ENCODE measurements around the gene TP73.
"Not testable (repeated sequence)": the region's sequence is repeated elsewhere in the genome, so short reads cannot be mapped to it uniquely, and the experiment has no call there.

Gene TP73

DNA sequence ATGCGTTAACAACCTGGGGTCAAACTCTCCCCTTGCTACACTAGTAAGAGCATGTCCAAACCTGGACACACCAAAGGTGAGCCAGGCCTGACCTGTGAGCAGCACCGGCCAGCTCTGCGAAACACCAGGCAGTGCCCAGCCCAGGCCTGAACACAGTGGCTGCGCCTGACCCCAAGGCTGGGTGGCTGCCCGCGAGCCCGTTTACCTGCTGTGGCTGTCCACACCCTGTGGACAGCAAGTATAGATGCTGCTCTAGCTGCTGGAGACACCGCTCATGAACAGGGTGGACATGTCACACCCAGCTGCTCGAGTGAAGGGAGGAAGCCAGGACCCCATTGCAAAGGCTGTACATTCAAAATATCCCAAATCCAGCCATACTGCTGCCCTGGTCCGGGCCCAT, 92.3 kb downstream of the TP73 start:
- H3K4me1 ChIP-seq = peaks cover 44% of the 10 kb centered on the region
- H3K4me3 ChIP-seq = no peak overlapping the region
- no peaks in the 10 kb centered on the region for H3K9me3 ChIP-seq
- H4K20me1 ChIP-seq = peaks cover 48% of the 10 kb centered on the region
- H3K36me3 ChIP-seq = peaks cover 39% of the 10 kb centered on the region
- no peaks in the 10 kb centered on the region for H3K27me3 ChIP-seq
- no peak for TF ChIP-seq Cebpa-rat (IDR thresholded peaks at IDR 0.05)
- H3K9ac ChIP-seq = peak overlapping the region; percentile 45; the same call in 1 of the 2 replicates
- 0 out of 2 replicates have a peak overlapping the region, but pooled peaks have one; percentile 49 for H3K27ac ChIP-seq
- peak overlapping the region; percentile 99 for H3K4me2 ChIP-seq

DNA sequence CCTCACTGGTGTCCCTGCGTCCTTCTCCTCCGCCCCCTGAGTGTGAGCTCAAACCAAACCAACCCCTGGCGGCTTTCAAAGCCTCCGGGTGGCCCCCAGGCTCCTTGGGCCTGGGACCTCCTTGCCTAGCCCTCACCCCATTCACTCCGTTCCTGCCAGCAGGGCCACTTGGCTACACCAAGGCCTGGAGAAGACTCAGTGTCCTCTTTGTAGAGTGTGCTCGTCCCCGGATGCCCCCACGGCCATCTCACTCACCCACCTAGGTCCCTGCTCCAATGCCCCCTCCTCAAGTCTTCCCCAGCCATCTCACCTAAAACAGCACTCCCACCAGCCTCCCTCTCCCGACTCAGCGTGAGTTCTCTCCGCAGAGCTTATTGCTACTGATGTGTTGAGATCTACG, 92.8 kb downstream of the TP73 start:
- H3K27ac ChIP-seq = 0 out of 2 replicates have a peak overlapping the region, but pooled peaks have one; percentile 49
- no peaks in the 10 kb centered on the region for H3K9me3 ChIP-seq
- H3K27me3 ChIP-seq = no peaks in the 10 kb centered on the region
- peaks cover 44% of the 10 kb centered on the region for H3K4me1 ChIP-seq
- peak overlapping the region; percentile 45; the same call in 1 of the 2 replicates for H3K9ac ChIP-seq
- no peak for TF ChIP-seq Cebpa-rat (IDR thresholded peaks at IDR 0.05)
- H3K36me3 ChIP-seq = peaks cover 35% of the 10 kb centered on the region
- peak overlapping the region; percentile 99 for H3K4me2 ChIP-seq
- H4K20me1 ChIP-seq = peaks cover 48% of the 10 kb centered on the region
- no peak overlapping the region for H3K4me3 ChIP-seq

DNA sequence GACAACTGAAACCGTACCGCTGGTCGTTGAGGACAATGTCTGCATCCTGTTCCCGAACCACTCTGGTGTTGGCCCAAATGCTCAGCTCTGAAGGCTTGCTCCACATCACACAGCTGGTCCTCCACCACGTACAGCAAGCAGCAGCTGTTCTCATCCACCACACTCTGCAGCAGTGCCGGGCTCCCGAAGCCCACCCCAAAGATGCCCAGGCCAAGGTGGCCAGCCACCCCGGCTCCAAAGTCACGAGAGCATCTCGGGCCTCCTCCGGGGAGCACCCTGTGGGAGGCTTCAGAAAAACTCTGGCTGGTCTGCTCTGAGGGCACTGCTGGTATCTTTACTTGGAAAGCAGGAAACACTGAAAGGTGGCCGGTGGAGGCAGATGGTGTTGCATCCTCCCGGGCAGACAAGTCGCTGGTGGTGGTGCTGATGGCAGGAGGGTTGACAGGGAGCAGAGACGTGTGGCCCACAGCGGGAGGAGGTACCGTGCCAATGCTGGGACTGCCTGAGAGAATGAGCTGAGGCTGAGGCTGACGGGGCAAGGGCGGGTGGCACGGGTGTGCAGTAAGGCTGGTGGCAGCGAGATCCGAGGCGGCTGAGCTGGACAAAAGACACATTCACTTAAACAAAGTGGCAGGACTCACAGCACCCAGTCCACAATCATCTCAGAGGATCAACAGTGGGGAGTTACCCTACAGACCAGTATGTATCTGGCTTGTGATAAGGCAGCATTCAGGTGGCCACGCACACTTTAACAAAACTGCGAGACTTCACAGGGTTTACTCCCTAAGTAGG, 93.5 kb downstream of the TP73 start:
- peak overlapping the region; percentile 85; the same call in 1 of the 2 replicates for H3K9ac ChIP-seq

DNA sequence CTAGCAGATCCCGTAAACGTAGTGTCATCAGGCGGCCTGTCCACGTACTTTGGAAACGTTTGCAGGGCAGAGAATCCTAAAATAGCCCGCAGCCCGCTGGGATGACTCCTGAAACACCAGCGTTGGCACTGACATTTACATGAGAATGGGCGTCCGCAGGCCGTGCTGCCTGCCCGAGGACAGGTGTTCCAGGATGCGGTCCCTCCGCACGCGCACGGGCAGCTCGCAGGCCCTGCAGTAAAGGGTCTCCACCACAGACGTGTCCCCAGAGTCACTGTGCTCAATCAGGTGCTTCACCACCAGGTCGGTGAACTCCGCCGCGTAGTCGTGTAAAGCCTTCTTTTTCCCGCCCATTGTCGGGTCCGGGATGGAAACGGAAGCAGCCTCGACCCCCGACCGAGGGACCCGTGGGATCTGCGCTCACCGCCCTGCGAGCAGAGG, 94.1 kb downstream of the TP73 start:
- TF ChIP-seq Cebpa-rat (IDR thresholded peaks at IDR 0.05) = no peak
- H3K9me3 ChIP-seq = no peaks in the 10 kb centered on the region
- H3K27me3 ChIP-seq = no peaks in the 10 kb centered on the region
- H3K4me3 ChIP-seq = peak overlapping the region; percentile 90
- peak overlapping the region; percentile 99 for H3K4me2 ChIP-seq
- peak overlapping the region; percentile 83 for H3K27ac ChIP-seq
- peaks cover 21% of the 10 kb centered on the region for H3K36me3 ChIP-seq
- peak overlapping the region; percentile 85 for H3K9ac ChIP-seq
- H3K4me1 ChIP-seq = peaks cover 44% of the 10 kb centered on the region
- H4K20me1 ChIP-seq = peaks cover 46% of the 10 kb centered on the region

More for the DNA sequence above, 93.5 kb downstream of the TP73 start:
- Histone ChIP-seq H3K4me2 (peak overlapping the region; percentile 99), H3K4me3 (peak overlapping the region; percentile 90), H3K27ac (no peak overlapping the region), H3K27me3 (no peaks in the 10 kb centered on the region), H3K36me3 (peaks cover 28% of the 10 kb centered on the region), H4K20me1 (peaks cover 48% of the 10 kb centered on the region), H3K4me1 (peaks cover 44% of the 10 kb centered on the region), H3K9me3 (no peaks in the 10 kb centered on the region)
- TF ChIP-seq Cebpa-rat (IDR thresholded peaks at IDR 0.05) = no peak

DNA sequence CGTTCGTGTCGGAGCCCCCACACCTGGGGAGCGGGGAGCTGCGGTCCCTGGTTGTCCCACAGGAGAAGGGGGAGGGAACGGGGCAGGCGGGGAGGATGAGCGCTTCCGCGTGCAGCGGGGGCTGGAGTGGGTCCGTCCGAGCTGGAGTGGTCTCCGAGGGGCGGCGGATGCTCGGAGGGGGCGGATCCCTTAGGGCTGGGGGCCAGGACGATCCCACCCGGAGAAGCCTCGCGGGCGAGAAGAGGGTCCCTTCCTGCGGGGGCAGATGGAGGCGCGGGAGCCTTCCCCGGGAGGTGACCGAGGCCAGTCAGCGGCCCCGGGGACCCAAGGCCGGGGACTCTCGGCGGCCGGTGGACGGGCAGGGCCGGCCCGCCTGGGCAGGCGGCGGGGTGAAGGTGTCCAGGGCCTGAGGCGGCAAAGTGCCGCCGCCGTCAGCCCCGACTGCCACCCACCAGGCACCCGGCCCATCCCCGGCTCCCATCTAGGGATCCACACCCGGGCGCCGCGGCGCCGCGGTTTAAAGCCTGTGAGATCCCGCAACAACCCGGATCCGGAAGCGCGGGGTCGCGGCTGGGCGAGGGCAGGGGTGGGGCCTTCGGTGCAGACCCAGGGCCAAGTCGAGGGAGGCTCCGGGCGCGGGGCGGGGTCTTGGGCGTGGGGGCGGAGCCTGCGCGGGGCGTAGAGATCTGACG, 94.7 kb downstream of the TP73 start:
- Histone ChIP-seq H3K4me2 (peak overlapping the region; percentile 99), H3K4me1 (peaks cover 44% of the 10 kb centered on the region), H3K36me3 (peaks cover 16% of the 10 kb centered on the region), H3K27me3 (no peaks in the 10 kb centered on the region), H3K9me3 (no peaks in the 10 kb centered on the region), H4K20me1 (peaks cover 40% of the 10 kb centered on the region), H3K27ac (peak overlapping the region; percentile 83), H3K4me3 (peak overlapping the region; percentile 90), H3K9ac (peak overlapping the region; percentile 85)
- TF ChIP-seq Cebpa-rat (IDR thresholded peaks at IDR 0.05) = no peak

DNA sequence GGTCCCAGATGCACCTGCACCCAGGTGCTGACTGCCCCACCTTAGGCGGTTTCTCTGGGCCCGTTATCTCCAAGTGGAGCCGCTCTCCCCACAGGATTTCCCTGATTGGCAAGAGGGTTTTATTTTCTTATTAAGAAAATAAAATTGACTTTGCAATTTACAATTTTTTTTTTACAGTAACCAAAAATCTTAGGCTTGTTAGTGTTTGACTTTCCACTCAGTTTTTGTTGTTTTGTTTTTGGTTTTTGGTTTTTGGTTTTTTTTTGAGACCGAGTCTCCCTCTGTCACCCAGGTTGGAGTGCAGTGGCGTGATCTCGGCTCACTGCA, 95.2 kb downstream of the TP73 start:
- Histone ChIP-seq H3K27ac (no peak overlapping the region), H3K9ac (peak overlapping the region; percentile 85; the same call in 1 of the 2 replicates), H3K4me1 (peaks cover 44% of the 10 kb centered on the region), H3K9me3 (no peaks in the 10 kb centered on the region), H4K20me1 (peaks cover 40% of the 10 kb centered on the region), H3K4me2 (peak overlapping the region; percentile 99), H3K36me3 (peaks cover 11% of the 10 kb centered on the region), H3K4me3 (peak overlapping the region; percentile 90), H3K27me3 (no peaks in the 10 kb centered on the region)
- no peak for TF ChIP-seq Cebpa-rat (IDR thresholded peaks at IDR 0.05)

DNA sequence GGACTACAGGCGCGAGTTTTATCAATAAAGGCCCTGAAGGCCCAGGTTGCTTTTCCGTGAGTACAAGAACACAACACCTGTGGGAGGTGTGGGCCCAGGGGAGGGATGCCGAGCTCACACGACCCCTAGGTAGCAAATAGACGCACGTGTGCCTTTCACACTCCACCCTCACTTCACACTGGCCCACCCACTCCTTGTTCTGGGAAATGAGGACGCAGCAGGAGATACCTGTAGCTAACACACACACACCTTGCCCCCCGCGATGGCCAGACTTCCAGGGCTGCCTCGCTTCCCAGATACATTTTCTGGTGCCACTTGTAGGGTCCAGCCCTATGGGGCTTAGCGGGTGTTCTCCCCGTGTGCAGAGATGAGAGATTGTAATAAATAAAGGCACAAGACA, 95.6 kb downstream of the TP73 start:
- Histone ChIP-seq H3K36me3 (peaks cover 6% of the 10 kb centered on the region), H3K9me3 (no peaks in the 10 kb centered on the region), H3K4me3 (peak overlapping the region; percentile 90; the same call in 1 of the 2 replicates), H3K27me3 (no peaks in the 10 kb centered on the region), H4K20me1 (peaks cover 36% of the 10 kb centered on the region), H3K4me1 (peaks cover 40% of the 10 kb centered on the region), H3K9ac (peak overlapping the region; percentile 85; the same call in 1 of the 2 replicates), H3K4me2 (peak overlapping the region; percentile 99), H3K27ac (no peak overlapping the region)
- TF ChIP-seq Cebpa-rat (IDR thresholded peaks at IDR 0.05) = no peak

DNA sequence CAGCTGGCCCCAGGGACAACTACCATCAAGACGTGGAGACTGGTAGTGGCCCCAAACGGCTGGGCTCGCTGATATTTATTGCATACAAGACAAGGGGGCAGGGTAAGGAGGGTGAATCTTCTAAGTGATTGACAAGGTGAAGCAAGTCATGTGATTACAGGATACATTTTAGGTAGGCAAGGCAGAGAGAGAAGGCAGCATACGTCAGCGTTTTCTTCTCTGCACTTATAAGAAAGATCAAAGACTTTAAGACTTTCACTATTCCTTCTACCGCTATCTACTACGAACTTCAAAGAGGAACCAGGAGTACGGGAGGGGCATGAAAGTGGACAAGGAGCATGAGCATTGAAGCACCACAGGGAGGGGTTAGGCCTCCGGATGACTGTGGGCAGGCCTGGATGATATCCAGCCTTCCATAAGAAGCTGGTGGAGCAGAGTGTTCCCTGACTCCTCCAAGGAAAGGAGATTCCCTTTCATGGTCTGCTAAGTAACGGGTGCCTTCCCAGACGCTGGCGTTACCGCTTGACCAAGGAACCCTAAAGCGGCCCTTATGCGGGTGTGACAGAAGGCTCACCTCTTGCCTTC, 96.1 kb downstream of the TP73 start:
- H3K27ac ChIP-seq, H3K4me3 ChIP-seq, H3K9ac ChIP-seq, H3K27me3 ChIP-seq, H3K9me3 ChIP-seq, H3K36me3 ChIP-seq: not testable (repeated sequence)
- H4K20me1 ChIP-seq = peaks cover 31% of the 10 kb centered on the region
- peaks cover 36% of the 10 kb centered on the region for H3K4me1 ChIP-seq
- H3K4me2 ChIP-seq = peak overlapping the region; percentile 99; the same call in 1 of the 2 replicates

DNA sequence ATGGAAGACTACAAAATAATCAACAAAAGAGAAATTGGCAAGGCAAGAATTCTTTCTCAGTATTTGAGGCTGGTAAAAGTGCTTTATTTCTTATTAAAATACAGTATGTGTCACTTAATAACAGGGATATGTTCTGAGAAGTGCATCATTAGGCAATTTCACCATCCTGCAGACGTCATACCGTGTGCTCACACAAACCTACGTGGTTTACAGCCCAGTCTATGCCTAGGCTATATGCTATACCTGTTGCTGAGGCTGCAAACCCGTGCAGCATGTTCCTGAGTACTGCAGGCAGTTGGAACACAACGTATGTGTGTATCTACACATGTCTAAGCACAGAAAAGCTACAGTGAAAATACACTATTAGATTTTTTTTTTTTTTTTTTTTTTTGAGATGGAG, 97.2 kb downstream of the TP73 start:
- Histone ChIP-seq H4K20me1 (peaks cover 20% of the 10 kb centered on the region), H3K27ac (no peak overlapping the region), H3K4me2 (no peak overlapping the region), H3K4me1 (peaks cover 42% of the 10 kb centered on the region), H3K27me3 (no peaks in the 10 kb centered on the region), H3K36me3 (no peaks in the 10 kb centered on the region; the same call in 1 of the 2 replicates), H3K9me3 (no peaks in the 10 kb centered on the region), H3K9ac (no peak overlapping the region), H3K4me3 (no peak overlapping the region)
- no peak for TF ChIP-seq Cebpa-rat (IDR thresholded peaks at IDR 0.05)

All from BLaER1 (cell line).